GM18870 (cell line): ENCODE results near the gene STARD10.

ENCODE experiments used
- ATAC-seq: cut with Tn5 transposase; IDR thresholded peaks from one replicate; pipeline ENCODE4 v1.9.1; 2021; ENCODE audit warnings: moderate library complexity; ENCODE audit not compliant: unreplicated experiment

STARD10 gene

DNA sequence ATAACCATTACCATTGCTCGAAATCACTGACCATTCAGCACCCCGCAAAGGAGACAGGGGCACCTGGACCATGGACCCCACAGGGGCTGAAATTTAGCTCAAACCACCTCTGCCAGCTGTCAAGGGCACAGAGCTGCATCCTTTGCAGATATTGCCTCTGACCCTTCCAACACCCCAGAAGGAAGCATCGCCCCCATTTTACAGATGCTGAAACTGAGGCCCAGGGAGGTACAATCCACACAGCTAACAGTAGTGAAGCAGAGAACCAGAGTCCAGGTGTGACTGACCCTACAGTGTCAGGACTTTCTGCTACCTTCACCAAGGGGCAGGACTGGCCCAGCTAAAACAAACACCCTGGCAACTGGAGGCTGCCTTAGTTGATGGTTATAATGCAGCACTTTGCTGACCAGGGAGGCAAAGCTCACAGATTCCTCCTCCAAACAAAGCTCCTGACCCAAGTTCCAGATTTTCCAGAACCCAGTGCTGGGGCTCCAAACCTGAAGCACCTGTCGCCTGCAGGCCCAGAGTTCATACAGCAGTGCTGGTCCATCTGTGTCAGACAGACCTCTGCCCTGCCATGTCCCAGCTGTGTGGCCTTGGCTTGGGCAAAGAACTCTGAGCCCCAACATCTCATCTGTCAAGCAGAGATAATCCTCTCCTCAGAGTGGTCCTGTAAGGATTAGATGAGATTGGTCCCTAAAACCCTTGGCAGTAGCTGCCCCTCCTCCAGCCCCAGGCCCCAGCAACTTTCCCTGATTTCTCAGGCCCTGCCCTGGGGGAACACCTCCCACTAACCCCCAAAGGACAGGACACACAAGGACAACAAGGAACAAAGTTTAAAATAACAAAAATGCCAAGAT lies 26.4 kb downstream of the STARD10 start:
- no peak for ATAC-seq

DNA sequence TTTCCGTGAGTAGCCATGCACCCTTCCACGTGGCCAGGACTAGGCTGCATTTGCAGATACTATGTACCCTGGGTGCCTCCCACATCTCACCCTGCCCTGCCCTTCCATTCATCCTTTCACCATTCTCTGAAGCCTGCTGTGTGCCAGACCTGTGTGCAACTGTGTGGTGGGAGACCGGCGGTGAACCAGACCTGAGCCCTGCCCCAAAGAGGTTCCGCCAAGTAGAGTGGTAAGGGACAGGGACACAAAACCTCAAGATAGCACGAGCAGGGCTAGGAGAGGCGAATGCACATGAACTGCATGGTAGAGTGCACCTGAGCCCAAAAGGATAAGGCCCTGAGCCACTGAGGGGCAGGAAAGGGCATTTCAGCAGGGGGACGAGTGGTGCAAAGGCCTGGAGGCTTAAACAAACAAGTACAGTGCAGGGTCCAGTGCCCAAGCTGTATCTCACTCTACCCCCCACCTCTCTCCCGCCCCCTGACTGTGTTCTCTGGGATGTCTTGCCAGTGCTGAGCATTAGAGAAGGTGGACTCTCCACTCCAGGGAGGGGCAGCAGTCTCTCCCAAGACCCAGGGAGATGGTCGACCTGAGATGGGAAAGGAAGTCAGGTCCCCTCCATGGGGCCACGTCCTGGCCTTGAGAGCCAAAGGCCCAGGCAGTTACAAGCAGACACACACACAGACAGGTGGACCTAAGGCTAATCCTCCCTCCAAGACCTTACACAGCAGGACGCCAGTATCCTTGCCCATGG lies 27.5 kb downstream of the STARD10 start:
- no peak for ATAC-seq

DNA sequence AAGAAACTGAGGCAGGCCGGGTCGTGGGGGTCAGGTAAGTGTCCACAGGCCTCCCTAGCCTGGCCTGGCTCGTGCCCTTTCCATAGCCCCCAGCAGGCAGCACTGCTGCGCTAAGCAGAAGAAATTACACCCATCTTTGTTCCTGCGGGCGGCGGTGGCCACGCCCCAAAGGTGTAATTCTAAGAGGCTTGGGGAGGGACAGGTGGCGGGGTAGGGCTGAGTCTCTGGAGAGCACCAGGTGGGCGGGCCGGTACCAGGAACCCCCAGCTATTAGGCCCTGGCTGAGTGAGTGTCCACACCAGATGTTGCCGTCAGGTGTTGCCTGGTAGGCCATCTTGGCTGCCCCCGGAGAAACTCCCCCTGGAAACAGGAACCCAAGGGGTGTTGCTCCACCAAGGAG lies 29.3 kb downstream of the STARD10 start:
- ATAC-seq, result no peak

DNA sequence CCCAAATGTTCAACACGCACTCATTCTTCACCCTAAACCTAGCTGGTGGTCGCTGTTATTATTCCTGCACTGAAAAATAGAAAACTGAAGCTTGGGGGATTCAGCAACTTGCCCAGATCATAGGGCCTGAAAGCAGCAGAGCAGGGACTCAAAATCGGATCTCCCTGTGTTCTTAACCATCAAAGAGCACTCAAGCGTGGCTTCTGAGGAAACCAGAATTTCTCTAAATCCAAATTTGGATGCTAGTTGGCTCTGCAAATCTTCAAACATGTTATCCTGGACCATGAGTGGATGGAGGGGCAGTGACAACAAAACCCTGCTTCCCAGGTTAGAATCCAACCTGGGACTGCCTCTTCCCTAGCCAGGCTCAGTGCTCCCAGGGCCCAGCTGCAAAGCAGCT lies 30.0 kb downstream of the STARD10 start:
- no peak for ATAC-seq

DNA sequence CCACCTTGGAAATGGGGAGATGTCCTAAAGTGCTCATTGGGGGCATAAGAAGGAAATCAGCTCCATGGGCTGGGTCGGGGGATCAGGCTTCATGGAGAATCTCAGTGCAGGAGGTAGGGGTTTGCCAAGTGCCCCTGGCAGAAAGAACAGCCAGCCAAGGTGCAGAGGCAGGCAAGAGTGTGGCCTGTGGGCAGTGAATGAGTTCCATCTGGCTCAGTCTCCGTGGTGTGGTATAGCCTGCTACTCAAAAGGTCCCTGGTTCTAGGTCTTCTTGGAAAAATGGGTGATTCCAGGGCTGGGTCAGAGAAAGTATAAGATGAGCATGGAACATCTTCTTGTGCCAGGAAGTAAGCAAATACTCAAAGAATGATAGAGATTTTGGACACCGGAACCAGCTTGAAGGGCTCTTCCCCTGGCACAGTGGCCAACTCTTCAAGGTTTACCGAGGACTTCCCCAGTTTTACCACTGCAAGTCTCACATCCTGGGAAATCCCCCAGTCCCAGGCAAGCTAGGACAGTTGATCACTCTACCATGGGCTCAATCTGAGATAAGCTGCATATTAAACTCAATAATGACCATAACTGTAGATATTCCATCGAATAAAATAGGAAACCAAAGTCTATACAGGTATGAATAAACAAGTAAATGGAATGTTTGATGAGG lies 31.1 kb downstream of the STARD10 start:
- ATAC-seq, result peak; percentile 71

DNA sequence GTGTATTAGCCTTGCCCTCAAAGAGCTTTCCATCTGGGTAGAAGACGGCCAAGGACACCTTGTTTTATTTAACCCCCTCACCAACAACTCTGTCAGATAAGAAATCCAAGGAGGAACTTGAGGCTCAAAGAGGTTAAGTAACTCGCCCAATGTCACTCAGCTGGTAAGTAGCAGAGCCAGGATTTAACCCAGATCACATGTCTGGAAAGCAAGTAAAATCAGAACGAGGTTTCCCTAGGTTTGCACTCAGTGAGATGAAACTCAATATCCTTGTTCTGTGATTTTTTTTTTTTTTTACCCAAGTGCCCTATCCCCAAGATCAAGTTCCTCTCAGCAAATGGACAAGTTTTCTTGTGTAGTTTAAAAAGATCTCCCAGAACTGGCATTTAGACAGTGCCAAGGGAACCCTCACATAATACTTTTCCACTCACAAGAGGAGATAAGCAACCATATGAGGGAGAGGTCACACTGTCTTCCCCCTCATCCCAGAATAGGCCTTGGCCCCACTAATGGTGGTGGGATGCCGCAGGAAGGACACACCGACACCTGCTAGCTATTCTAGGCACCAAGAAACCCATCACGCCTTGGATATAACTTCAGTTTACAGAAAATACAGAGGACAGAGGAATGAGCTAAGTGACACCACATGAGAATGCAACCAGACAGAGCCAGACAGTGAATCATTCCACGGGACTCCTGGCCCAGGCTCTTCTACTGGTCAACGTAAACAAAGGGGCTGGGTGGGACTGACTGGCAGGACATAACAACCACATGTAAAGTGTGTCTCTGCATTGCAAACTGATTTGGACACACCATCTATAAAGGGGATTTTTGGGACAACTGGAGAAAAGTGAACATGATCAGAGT lies 33.1 kb downstream of the STARD10 start:
- ATAC-seq, result no peak

DNA sequence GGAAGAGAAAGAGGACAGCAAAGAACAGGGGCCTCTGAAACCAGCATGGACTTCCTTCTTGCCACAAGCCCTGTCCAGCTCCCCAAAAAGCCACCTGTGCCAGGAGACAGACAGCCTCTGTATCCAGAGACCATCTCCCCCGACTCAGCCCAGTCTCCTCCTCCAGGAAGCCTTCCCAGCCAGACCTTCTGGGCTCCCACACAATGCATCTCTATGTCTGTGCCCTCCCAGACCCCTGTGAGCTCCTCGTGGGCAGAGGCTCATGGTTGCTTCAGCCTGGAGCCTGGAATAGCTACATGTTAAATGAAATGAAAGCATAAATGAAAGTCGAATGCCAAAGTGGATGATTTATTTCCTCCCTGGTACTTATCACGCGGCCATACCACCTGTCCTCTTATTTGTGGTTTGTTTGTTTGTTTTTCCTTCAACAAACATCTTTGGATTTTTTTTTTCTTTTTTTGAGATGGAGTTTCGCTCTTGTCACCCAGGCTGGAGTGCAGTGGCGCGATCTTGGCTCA lies 34.3 kb downstream of the STARD10 start:
- ATAC-seq, result no peak

DNA sequence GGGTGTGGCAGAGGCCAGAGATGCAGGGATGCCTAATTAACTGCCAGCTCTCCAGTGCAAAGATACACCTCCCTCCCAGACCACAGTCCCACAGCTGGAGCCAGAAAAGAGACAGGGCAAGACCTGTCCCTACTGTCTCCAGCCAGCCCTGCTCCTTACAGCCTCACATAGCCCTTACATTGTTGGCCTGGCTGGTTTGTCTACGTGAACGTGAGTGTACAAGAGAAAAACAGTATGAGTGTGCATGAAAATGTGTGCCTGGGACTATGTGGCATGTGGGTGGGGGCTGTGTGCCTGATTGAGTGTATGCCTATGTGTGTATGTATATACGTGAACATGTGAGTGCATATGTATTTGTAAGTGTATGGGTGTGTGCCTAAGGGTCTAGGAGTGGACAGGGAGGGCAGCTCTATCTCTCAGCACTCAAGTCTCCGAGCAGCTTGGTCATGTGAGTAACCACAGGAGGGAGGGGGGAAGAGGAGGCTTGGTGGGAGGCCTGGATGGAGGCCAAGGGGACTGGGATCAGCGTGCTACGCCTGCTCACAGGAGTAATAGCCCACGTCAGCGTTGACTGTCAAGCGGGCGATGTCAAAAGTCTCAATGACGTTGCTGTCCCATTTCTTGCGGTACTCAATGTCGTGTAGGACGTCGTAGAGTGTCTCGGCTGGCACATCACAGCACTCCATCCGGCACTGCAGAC lies 35.0 kb downstream of the STARD10 start:
- ATAC-seq, result no peak

DNA sequence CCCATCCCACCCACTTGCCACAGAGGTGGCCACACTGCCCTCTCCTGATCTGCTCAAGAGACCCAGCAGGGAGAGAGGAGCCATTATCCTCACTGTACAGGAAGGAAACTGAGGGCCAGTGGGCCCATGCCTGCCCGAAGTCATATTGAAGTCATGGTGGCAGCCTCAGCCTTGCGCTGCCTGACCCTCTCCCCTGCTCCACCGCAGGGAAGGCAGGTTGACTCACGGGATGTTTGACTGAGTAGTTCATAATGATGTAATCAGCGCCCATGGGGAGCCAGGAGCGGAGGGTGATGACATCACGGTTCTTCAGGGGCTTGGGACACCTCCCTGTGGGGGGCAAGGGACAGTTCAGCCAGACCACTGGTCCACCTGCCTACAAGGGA lies 35.5 kb downstream of the STARD10 start:
- ATAC-seq, result no peak

DNA sequence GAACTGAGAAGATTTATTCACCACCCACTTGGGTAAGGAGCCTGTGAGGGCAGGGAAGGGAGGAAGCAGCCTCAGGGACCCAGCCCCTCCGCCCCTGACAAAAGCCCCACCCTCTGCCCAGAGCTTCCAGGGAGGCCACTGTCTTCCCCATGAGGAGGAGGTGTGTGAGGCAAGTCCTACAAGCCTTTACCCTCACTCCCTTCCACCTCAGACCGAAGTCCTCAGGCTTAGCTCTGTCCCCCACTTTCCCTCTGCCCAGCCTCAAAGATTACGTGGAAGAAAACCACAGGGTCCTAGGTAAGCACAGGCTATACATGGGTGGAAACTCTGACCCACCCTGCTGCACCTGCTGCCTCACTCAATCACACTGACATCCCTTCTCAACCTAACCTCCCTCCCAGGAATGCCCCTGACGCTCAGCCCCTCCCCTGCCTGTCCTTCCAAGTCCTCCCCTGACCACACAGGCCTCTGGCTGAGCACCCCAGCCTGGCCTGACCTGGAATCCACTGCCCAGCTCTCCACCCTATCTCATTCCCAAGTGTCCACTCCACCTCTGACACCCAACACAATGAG lies 38.0 kb downstream of the STARD10 start:
- ATAC-seq, result no peak

DNA sequence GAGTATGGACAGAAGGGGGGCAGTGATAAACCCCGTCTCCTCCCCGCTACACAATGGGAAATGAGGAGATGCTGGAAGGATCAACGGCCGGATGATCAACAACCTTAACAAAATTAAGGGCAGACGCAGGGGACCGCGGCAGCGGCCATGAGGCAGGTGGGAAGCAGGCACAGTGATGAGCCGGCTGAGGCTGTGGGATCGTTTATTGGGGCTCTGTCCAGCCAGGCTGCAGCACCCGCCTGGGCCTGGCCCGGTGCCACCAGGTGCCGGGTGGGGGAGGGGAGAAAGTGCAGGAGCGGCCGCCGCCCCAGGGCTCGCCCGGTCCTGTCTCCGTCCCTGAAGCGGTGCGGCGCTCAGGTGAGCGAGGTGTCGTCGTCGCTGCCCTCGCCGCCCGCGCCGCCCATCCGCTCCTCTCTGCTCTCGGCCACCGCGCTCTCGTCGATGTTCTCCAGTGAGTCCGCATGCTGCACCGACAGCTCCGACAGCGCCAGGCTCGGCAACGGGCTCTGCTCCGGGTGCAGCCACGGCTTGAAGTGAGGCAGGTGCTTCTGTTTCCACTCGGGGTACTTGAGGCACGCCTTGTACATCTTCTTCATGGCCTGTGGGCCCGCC lies 39.2 kb downstream of the STARD10 start:
- ATAC-seq, result no peak

DNA sequence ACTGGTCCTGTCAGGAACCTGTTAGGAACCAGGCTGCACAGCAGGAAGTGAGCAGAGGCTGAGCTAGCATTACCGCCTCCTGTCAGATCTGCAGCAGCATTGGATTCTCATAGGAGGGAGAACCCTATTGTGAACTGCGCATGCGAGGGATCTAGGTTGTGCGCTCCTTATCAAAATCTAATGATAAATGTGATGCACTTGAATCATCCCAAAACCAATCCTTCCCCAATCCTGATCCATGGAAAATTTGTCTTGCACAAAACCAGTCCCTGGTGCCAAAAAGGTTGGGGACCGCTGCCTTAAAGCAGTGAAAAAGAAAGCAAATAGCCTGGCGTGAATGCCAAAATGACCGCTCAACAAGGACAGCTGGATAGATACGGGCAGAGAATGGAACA lies 39.7 kb downstream of the STARD10 start:
- no peak for ATAC-seq

DNA sequence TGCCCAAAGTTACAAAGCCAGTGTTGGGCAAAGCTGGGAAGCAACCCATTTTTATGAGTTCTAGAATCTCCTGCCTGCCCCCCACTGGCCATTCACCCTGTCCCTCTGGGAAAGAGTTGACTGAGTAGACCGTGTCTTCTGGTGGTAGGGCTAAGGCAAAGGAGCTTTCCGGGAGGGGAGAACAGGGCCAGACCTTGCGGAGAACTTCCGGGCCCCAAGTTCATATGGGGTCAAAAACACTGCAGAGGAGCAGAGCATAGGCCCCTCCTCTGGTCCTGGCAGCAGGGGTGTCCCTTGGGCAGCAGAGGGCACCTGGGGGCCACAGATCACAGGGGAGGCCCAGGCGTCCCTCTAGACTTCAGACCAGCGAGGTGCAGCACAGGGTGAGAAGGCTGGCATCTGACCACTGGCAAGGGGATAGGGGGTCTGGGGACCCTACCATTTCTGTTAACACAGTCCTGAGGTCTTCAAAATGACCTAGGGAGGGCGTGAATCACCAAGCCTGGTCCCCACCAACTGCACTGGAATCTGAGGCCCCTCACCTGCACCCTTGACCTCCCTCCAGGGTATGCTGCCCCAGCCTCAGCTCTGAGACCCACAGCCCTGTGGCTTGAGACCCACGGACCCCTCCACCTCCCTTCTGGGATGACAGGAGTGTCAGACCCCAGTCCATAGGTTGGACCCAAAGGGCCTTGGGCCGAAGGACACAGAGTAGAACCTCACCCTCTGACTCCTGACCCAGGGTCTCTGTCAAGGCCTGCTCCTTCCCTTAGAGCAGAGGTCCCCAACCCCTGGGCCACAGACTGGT lies 40.3 kb downstream of the STARD10 start:
- ATAC-seq, result no peak

DNA sequence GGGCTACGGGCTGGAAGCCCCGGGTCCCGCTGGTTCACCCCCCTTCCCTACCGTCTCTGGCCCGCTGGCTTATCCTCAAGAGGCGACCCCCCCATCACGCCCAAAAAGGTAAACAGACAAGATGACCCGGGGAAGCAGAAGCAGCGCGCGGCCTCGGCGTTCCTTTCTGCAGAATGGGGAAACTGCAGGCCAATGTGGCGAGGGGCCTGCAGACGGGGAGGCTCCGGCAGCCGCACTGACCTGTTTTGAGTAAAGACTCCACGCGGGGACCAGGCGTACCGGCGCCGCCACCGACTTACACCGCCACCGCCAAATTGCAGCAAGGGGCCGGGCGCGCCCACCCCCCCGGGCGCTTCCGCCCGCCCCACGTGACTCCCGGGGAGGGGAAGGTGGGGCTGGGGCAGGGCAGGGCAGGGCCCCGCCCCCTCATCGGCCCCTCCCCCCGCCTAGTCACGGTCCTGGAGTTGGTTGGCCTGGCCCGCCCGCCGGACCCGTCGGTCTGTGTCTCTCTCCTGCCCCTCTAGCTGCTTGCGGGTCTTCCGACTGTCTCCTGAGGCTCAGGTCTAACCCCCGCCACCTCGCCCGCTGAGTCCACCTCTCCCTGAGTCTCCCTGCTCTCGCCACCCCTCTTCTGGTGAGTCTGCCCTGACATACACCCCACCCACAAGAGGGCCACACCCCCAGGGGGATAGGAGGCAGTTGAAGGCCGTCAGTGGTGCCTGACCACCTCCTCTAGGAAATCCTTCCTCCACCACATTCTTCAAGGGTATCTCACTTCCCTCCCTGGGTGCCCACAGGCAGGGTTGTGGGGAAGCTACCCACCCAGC lies 41.5 kb downstream of the STARD10 start, which contains the start of gene ARAP1:
TSS of gene ARAP1 (minus strand) at position 321 of the 827 bp plus-strand sequence. CDS start 25,280 bp downstream, outside the sequence.
- no peak for ATAC-seq

DNA sequence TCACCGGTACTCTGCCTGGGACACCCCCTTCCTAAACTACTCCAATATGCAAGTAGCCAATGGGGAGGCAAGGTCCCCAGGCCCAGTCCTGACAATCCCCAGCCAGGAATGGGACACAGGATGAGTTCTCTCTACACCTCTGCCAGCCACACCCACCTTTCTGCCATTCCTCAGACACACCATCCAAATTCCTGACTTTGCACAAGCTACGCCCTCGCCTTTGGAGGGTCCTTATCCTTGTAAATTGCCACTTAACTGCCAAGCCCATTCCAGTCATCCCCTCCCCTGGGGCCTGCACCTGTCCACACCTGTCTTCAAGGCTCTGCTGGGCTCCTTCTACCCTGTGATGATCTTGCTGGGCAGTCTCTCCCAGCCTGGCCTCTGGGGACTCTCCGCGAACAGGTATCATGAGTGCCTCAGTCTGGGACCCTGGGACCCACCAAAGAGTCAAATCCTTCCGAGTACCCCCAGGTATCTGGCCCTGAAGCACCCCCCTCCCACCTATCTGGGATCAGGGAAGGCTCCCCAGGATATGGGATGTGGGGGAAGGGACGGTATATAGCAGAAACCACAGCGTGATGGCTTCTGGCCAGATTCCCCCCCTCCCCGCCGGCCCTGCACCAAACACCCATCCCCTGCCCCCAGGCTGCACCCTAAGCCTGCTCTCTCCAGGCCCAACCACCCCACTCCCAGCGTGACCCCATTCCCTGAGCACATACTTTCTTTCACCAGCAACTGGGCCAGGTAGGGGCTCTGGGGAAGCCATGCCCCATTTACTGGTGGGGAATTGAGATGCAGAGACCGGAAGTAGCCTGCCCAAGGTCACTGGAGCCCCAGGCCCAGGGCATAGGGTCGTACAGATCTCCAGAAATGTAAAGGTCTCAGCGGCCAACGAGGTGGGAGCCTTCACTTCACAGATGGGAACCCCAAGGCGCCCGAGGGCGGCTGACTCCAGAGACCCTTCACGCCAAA lies 42.4 kb downstream of the STARD10 start:
- no peak for ATAC-seq

DNA sequence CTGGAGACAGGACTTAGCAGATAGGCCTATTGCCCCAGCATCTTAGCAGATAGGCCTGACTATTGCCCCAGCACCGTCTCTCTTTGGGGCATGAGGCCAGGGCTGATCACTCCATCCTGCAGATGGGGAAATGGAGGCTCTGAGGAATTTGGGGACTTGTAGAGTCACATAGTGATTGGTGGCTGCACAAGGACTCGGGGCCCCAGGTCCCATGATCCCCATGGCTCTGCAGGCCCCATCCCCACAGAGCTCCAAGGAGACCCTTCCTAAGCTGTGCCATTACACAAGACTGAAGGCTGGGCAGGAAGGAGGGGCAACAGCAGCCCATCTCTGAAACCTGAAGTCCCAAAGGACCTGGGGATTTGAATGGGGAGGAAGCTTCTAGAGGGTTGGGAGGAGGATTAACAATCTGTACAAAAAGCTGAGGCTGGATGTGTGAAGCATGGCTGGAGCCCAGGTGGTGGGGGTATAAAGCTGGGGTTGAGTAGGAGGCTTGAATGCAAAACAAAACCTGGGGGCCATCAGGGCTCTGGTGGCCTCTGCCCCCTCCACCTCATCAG lies 43.2 kb downstream of the STARD10 start:
- ATAC-seq, result no peak
